HG03159 (cell line): Measurements from ENCODE around the gene HID1.
"Not testable (repeated sequence)": the region's sequence is repeated elsewhere in the genome, so short reads cannot be mapped to it uniquely, and the experiment has no call there.

Source experiments
- ATAC-seq: cut with Tn5 transposase; IDR thresholded peaks from one replicate; pipeline ENCODE4 v1.9.1; 2021; ENCODE audit warnings: mild to moderate bottlenecking, moderate library complexity; ENCODE audit not compliant: unreplicated experiment

HID1 gene

DNA sequence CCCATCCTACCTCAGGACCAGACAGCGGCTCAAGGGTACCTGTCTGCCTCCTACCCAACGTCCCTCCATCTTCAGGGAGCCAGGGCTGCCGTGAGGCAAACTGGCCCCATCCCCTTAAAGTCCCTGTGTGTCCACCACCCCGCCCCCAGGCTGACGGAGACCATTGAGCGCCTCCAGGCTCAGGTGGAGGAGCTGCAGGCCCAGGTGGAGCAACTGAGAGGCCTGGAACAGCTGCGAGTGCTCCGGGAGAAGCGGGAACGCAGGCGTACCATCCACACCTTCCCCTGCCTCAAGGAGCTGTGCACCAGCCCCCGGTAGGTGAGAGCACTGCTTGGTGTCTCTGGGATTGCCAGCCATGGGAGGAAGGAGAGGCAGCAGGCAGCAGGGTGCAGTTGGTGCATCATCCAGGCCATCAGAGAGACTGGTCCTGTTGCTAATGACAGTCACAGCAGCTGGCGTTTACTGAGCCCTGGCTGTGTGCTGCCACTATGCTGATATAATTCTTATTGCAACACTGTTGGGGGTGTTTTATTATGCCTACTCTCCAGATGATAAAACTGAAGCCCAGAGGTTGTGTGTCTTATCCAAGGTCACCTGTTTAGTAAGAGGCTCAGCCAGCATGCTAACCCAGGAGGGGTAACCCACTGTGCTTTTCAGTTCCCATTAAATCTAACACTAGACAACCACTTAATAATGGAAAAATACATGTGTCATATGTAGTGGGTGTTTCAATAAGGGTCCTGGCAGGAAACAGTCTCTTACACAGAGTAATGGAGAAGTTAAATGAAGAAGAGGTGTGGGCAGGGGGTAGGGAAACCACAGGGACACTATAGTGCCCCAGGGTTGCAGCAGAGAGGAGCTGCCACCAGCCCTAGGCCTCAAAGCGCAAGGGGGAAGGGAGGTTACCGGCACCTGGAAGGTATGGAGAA is 29.6 kb upstream of the HID1 start:
- no peak for ATAC-seq

DNA sequence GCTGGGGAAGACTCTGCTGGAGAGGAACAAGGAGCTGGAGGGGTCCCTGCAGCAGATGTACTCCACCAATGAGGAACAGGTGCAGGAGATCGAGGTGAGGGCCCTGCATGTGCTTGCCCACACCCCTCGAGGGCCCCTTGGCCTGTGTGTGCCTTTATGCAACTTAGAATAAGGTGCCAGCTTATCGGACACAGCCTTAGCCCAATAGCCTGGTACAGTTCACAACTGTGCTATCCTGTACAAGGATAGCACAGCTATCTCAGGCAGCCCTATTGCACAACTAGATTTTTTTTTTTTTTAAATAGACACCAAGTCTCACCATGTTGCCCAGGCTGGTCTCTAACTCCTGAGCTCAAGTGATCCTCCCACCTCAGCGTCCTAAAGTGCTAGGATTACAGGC is 27.0 kb upstream of the HID1 start:
- ATAC-seq, result no peak

DNA sequence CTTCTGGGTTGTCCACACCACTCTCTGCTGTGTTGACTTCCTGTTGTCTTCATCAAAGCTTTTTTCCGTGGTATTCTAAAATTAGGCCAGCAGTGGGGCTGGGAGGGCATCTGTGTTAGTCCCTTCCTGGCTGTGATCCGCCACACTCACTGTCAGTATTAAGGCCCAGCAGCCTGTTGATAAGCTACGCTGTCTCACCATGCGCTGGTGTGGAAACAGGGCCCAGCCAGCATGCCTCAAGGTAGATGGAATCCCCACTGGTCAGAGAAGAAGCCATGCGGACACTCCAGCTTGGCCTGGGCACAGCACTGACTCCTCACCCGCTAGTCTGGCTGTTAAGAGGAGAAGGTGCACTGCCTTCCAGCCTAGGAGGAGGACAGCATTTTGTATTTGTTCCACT is 26.2 kb upstream of the HID1 start:
- ATAC-seq, result no peak

DNA sequence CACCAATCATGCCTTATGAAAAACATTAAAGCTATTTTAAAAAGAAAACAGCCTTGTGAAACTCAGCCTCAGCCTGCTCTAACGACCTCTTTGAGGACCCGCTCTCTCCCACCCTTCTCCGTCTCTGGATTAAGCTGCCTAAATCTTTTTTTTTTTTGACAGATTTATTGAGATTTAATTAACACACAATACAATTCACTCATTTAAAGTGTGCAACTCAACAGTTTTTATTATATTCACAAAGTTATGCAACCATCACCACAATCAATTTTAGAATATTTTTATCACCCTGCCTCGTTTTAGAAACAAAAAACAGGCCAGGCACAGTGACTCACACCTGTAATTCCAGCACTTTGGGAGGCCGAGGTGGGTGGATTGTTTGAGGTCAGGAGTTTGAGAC is 23.3 kb upstream of the HID1 start:
- ATAC-seq, result no peak

DNA sequence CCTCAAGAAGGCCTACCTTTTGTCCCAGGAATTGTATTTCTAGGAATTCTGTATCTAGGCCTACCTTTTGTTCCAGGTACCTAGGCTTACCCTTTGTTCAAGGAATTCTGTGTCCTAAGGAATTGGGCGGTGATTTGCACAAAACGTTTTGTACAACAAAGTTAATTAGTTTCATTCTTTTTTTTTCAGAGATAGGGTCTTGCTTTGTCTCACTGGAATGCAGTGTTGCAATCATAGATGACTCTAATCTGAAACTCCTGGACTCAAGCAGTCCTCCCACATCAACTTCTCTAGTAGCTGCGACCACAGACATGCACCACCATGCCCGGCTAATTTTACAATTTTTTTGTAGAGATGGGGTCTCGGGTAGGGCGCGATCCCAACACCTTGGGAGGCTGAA is 21.9 kb upstream of the HID1 start:
- no peak for ATAC-seq

DNA sequence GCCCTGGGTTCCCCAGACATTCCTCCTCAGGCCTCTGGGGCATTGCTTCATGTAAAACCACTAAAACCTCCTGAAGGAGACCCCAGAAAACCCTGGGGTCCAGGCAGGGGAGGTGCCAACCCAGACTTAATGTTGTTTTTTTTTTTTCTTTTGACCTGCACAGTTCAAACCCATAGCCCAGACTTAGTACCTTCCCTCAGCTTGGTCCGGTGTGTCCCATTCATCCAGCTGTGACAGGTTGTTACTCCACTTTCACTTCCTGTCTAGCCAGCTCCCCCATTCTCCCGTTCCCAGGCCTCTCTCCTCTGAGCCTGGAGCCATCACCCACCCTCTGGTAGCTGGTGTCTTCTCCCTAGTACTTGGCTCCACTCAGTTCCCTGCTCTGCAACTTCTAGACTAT is 19.7 kb upstream of the HID1 start:
- ATAC-seq, result no peak

DNA sequence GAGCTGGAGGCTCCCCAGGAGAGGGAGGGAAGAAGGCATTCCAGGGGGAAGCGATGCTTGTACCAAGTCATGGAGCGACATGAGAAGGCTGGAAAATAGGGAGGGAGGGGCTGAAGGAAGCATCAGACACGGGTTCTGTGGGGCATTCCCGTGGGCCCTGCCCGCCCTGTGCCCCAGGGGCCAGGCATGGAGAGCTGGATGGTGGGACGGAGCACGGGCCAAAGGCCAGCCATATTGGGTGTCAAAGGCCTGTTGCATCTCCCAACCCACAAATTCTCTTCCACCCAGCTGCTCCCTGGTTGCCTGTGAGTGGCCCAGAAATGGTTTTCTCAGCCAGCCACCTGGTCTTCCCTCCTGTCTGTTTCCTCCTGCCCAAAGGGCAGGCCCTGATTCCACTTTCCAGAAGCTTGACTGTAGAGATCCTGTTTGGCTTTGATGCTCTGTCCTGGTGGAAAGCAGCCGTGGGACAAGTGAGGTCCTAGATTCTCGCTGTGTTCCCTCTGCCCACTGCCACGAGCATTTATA is 18.1 kb upstream of the HID1 start:
- no peak for ATAC-seq

DNA sequence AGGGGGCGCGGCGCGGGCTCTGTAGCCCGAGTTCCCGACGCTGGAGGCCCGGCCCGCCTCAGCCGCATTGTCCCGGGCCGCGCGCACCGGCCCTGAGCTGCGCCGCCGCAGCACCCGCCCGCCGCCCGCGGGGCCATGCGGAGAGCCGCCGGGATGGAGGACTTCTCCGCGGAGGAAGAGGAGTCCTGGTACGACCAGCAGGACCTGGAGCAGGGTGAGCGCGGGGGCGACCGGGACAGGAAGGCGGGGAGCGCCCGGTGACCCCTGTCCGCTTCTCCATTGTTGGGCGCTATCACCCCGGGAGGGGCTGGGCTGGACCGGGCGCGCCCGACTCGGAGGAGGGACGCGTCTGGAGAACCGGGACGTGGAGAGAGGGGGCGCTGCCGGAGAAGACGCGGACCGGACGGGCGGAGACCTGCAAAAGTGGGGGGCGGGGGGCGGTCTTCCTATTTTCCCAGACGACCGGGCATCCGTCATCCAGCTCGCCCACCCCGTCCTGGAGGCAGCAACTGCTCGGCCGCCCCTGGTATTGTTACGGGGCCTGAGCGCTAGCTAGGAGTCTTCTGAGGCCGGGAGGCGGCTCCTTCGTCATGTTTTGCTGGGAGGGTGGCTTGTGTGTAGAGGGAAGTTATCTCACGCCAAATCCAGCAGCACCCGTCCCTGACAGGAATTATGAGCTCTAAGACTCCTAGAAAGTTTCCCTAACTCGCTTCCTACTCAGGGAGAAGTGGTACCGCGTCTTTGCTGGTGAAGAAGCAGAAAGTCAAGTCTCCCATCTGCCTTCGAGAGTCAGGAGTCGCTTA is 15.6 kb upstream of the HID1 start:
- peak; percentile 33 for ATAC-seq

DNA sequence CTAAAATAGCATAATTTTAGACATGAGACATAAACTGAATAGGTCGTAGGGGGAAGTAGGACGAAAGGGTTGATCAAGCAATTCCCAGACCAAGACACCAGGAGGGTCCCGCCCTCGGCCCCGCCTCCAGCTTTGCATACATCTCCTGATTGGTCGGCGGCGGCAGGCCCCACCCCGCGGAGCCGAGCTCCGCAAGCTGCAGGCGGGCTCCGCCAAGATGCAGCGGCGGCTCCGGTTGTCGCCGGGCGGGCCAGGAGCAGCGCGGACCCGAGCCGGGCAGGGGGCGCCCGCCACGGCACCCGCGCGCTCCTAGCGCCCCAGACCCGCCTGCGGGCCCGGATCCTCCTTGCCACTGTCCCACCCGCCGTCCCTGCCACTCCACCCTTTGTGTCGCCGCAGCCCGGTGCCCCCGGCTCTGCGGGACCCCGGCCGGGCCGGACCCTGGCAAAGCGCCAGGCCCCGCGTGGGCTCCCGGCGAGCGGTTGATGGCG is 14.9 kb upstream of the HID1 start, which contains the start of gene CDR2L:
Gene CDR2L (plus strand): TSS at position 215 of the 491 bp plus-strand sequence. CDS start 412 bp downstream, outside the sequence.
- ATAC-seq, result peak; percentile 71

DNA sequence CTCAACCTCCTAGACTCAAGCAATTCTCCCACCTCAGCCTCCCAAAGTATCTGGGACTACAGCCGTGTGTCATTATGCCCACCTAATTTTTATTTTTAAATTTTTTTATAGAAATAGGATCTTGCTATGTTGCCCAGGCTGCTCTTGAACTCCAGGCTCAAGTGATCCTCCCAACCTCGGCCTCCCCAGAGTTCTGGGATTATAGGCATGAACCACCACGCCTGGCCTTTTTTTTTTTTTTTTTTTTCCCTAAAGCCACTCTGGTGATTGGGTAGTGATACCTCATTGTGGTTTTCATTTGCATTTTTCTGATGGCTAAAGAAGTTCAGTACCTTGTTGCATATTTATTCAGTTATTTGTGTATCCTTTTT is 13.6 kb upstream of the HID1 start:
- ATAC-seq, result no peak

DNA sequence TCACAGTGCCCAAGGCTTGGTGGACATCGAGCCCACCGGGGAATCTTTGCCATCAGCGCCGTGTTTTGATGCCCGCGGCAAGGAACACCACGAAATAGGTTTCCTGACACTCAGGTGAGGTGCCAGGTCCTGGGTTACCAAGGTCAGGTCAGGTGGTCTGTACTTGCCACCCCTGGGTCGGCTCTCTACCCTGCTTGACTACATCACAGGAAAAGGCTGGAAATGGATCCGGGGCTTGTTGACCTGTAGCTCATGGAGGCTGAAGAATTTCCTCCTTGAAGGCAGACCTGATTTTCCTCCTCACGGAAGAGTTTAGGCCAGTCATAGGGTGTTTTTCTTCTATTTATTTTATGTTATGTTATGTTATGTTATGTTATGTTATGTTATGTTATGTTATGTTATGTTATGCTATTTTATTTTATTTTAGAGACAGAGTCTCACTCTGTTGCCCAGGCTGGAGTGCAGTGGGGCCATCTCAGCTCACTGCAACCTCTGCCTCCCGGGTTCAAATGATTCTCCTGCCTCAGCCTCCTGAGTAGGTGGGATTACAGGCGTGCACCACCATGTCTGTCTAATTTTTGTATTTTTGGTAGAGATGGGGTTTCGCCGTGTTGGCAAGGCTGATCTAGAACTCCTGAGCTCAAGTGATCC is 10.2 kb upstream of the HID1 start:
- not testable (repeated sequence) for ATAC-seq

DNA sequence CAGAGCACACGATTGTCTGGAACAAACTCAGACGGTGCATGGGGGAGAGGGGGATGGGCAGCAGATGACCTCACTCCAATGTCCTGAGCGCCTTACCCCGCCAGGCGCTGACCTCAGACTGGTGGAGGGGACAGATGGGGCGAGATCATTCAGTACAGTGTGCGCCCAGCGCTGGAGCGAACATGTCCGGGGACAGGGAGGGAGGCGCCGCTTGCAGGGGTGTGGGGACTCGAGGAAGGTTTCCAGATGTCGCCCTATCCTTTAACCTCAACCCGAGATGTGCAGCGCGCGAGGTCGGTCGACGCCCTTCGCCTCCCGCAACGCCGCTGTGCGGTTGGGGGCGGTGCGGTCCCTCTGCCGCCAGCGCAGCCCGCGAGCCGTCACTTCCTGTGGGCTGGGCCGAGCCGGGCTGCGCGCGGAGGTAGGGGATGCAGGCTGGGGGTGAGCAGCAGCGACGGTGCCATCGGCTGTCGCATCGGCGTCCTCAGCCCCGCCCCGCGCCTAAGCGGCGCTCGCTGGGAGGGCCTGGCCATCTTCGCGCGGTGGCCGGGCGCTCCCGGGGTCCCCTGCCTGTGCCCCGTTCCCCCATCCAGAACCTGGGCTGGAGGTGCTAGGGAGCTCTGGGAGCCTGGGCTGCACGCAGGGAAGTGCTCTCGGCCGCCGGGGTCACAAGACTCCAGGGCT is 9.6 kb upstream of the HID1 start:
- ATAC-seq, result no peak

DNA sequence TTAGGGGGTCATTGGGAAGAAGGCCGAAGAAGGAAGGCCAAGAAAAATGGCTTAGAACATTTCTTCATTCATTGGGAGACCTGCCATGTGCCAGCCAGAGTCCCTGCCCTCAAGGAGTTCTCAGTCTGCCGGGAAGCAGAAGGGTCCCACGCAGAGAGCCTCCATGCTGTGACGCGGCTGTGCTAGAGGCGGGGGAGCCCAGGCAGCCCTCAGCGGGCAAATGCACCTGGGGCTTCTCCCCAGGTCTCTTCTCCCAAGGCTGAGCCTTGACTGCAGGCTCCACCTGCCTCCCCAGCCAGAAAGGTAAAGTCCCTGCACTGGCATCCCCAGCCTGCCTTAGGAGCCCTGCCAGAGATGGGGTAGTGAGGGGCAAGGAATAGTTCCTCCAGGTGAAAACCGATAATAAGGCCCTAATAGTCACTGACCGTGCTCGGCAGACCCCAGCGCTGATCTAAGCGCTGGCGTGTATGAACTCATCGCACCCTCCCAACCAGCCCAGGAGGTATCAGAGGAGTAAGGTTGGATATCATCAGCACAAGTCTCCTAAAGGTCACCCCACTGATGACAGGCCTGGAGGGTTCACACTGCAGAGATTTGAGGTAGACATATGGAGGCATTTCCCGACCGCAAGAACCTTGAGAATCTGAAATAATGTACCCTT is 8.9 kb upstream of the HID1 start:
- ATAC-seq, result no peak

DNA sequence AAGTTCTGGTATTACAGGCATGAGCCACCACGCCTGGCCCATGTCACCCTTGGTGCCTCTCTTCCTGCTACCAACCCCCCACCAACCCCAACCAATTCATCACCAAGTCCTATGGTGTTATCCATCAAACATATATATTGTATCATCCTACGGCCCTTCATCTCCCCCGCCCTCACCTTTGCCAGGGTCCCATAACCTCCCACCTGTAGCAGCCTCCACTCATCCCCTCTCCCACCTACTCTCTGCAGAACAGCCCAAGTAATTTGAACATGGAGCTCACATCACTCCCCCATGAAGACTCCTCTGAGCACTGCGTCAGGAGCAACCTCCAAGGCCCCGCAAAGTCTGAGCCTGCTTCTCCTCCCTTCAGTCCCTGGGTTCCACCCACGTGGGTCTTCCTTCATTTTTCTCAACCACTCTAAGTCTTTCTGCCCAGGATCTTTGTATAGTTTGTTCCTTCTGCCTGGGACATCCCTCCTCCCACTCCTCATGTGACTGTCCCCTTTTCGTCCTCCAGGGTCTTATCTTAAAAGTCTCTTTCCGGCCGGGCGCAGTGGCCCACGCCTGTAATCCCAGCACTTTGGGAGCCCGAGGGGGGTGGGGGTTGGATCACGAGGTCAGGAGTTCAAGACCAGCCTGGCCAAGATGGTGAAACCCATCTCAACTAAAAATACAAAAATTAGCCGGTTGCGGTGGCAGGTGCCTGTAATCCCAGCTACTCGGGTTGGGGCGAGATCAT is 7.0 kb upstream of the HID1 start:
- no peak for ATAC-seq

DNA sequence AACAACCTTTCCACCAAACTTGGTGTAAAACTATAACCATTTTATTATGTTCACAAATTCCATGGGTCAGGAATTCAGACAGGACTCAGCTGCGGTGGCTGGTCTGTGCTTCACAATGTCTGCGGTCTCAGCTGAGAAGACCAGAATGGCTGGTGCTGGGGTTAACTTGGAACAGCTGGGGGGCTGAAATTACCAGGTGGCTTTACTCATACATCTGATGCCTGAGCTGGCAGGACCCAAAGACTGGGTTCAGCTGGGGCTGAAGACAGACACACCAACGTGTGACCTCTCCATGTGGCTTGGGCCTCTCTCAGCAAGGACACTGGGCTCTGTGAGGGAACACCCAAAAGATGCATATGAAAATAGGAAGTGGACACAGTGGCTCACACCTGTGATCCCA is 5.7 kb upstream of the HID1 start:
- no peak for ATAC-seq

DNA sequence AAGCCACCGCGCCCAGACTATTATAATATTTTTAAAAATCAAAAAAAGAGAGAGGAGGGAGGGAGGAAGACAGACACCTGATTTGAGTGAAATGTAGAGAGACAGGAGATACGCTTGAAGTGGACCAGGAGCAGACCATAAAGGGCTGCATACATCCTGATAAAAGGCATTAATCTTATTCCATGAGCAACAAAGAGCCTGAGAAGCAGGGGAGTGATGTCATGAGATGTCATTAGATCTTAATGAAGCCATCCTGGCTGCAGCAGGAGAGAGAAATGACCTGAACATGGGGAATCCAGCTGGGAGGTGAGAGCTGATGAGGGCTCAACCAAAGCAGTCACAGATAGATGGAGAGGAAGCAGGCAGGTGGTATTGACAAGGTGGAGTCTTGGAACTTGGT is 5.2 kb upstream of the HID1 start:
- ATAC-seq, result no peak

DNA sequence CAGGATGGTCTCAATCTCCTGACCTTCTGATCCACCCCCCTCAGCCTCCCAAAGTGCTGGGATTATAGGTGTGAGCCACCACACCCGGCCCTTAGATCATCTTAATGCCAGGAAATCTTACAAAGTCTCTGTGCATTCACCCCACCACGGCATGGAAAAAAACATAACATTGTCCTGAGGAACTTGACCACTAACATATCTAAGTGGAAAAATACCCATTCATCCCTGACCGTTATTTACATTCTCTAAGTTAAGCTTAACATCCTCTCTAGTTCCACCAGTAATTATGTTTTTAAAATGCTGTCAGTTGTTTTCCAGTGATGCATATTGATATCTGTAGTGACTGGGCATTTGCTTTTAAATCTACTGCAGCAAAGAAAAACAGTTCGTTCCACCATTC is 3.4 kb upstream of the HID1 start:
- ATAC-seq, result no peak

DNA sequence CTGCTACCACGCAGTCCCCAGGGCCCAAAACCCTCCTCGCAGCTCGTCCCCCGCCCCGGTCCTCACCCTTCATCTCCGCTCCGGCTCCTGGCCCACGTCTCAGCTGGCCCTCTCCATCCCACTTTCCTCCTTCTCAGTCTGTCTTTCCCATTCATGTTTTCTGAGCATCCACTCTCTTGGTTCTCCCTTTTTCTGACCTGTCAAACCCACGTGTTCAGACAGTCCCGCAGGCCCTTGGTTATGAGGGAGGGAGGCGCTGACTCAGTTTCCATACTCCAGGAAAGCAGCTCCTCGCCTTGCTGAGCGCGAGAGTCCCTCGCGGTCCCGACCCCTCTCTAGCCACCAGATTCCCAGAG is 392 bp upstream of the HID1 start:
- no peak for ATAC-seq

DNA sequence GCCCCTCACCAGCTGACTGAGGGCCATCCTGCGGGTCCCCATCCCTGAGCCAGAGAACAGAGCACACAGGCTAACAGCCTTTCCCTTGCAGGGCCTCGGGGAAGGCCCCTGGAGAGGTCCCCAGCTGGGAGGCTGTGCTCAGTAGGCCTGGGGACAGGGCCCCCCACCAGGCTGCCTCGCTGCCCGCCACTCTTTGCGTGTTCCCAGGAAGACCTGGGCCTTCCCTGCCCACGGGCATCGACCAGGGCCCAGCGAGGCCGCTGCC is 785 bp downstream of the HID1 start:
- no peak for ATAC-seq
